Measurements from ENCODE around the gene CIAO3. TPM values are rescaled to one million over a fixed set of nuclear protein-coding genes. Genes with fewer than 3 reads are reported as not detected.

CIAO3 gene
- total RNA-seq, 1 experiment from 2014 or later: 32.8 TPM

GRCh38 chr16:788399-789126 is 47.8 kb upstream of the CIAO3 start, which contains the start of gene CHTF18:
Gene CHTF18 (plus strand): TSS chr16:788620. CDS start chr16:788685, 65 bp downstream.
- no peaks in the 10 kb centered on the region for H3K9me2 ChIP-seq (ENCODE audit: insufficient read depth)
- CTCF ChIA-PET: interaction anchor here (0.9 to 1.9 kb wide), 4 partner anchors 48 to 76 kb away, joined by 3 to 10 read pairs (median 6); partner anchors contain the start of gene CIAO3
- peak; percentile 72 for DNase-seq (ENCODE audit: low read depth, low spot score)
- H3K4me3 ChIP-seq (replicated peaks in 1 of 2; ENCODE audit: low read depth in 1 of 2, low read length in 2 of 2): peak within 1 kb of the TSS; percentile 81 to 99
- H3K27ac ChIP-seq (ENCODE audit: low read depth, low read length): peak within 1 kb of the TSS; percentile 88
- peaks cover 57% of the 10 kb centered on the region for H3K79me2 ChIP-seq (ENCODE audit: insufficient read depth, low read length)
- TF ChIP-seq SP1 (IDR thresholded peaks at IDR 0.05; ENCODE audit: low read depth): no peak; the same call in 1 of the 2 replicates
- TF ChIP-seq SIN3A (IDR thresholded peaks at IDR 0.05; ENCODE audit: low read depth): peak; percentile 94
- no peak for TF ChIP-seq ELF1 (IDR thresholded peaks at IDR 0.05; ENCODE audit: borderline replicate concordance, low read depth)
- TF ChIP-seq ZFX (IDR thresholded peaks at IDR 0.05): peak; percentile 48; the same call in 1 of the 2 replicates
- peak; percentile 61 for TF ChIP-seq POLR2AphosphoS5 (IDR thresholded peaks at IDR 0.05; ENCODE audit: low read depth, low read length)
- TF ChIP-seq MAX (IDR thresholded peaks at IDR 0.05): peak; percentile 68
- TF ChIP-seq POLR2A (IDR thresholded peaks at IDR 0.05; ENCODE audit: borderline replicate concordance, extremely low read depth, insufficient read depth, insufficient read length): peak; percentile 38
- H3K9ac ChIP-seq (ENCODE audit: low read length): peak within 1 kb of the TSS; percentile 93
- intact Hi-C loops (cut with micrococcal nuclease): no loop called here
- H2AFZ ChIP-seq (ENCODE audit: low read depth, low read length, poor library complexity, severe bottlenecking): no peak within 1 kb of the TSS
- H3K4me2 ChIP-seq (ENCODE audit: low read length): peak within 1 kb of the TSS; percentile 97
- H3K4me1 ChIP-seq (ENCODE audit: control insufficient read depth in 1 of 2, insufficient read depth in 2 of 2, low read length in 2 of 2): peaks cover 5 to 37% of the 10 kb centered on the region in 2 experiments; a peak in 3 of 4 replicates
- POLR2A ChIA-PET: interaction anchor here (0.5 to 1.6 kb wide), 6 partner anchors 15 to 81 kb away, joined by 3 to 9 read pairs (median 4); partner anchors contain the start of gene MSLN
- H3K36me3 ChIP-seq (ENCODE audit: control insufficient read depth in 1 of 2, insufficient read depth in 2 of 2, low read length in 2 of 2): peaks cover 5 to 40% of the 10 kb centered on the region in 2 experiments
- RAD21 ChIA-PET (ENCODE audit: low non-redundant PET in 1 of 2, low total read pairs in 2 of 2, uncharacterized antibody in 2 of 2, unreplicated experiment in 2 of 2): interaction anchor here in 1 of 2 experiments (0.6 to 0.7 kb wide), 2 partner anchors 68 to 77 kb away, joined by 3 read pairs; partner anchors contain the start of gene ANTKMT
- peak; percentile 80 for ATAC-seq
- no peaks in the 10 kb centered on the region for H4K20me1 ChIP-seq (ENCODE audit: insufficient read depth)
- H3K27me3 ChIP-seq (ENCODE audit: insufficient read depth, low read length): no peaks in the 10 kb centered on the region
- no peaks in the 10 kb centered on the region for H3K9me3 ChIP-seq (ENCODE audit: control insufficient read depth in 1 of 2, insufficient read depth in 1 of 2, low read depth in 1 of 2, low read length in 2 of 2)
- BruUV-seq (replicated peaks): TSS peak; percentile 64

GRCh38 chr16:787978-788398 is 47.2 kb upstream of the CIAO3 start, which contains the start of gene RPUSD1:
Gene RPUSD1 (minus strand): TSS chr16:788381. CDS start chr16:787737, 644 bp downstream.
- Histone ChIP-seq H3K9ac (ENCODE audit: low read length) (peak within 1 kb of the TSS; percentile 93), H3K27me3 (ENCODE audit: insufficient read depth, low read length) (no peaks in the 10 kb centered on the region), H3K27ac (ENCODE audit: low read depth, low read length) (peak within 1 kb of the TSS; percentile 88), H3K36me3 (ENCODE audit: control insufficient read depth in 1 of 2, insufficient read depth in 2 of 2, low read length in 2 of 2) (peaks cover 5 to 40% of the 10 kb centered on the region in 2 experiments), H3K9me3 (ENCODE audit: control insufficient read depth in 1 of 2, insufficient read depth in 1 of 2, low read depth in 1 of 2, low read length in 2 of 2) (no peaks in the 10 kb centered on the region), H3K4me1 (ENCODE audit: control insufficient read depth in 1 of 2, insufficient read depth in 2 of 2, low read length in 2 of 2) (peaks cover 5 to 37% of the 10 kb centered on the region in 2 experiments; a peak in 3 of 4 replicates), H2AFZ (ENCODE audit: low read depth, low read length, poor library complexity, severe bottlenecking) (no peak within 1 kb of the TSS), H4K20me1 (ENCODE audit: insufficient read depth) (no peaks in the 10 kb centered on the region), H3K4me2 (ENCODE audit: low read length) (peak within 1 kb of the TSS; percentile 97), H3K79me2 (ENCODE audit: insufficient read depth, low read length) (peaks cover 55% of the 10 kb centered on the region), H3K9me2 (ENCODE audit: insufficient read depth) (no peaks in the 10 kb centered on the region), H3K4me3 (replicated peaks in 1 of 2; ENCODE audit: low read depth in 1 of 2, low read length in 2 of 2) (peak within 1 kb of the TSS; percentile 81 to 99)
- TF ChIP-seq SIN3A (IDR thresholded peaks at IDR 0.05; ENCODE audit: low read depth) (no peak; the same call in 1 of the 2 replicates), ZFX (IDR thresholded peaks at IDR 0.05) (peak; percentile 79; the same call in 1 of the 2 replicates), EGR1 (IDR thresholded peaks at IDR 0.05; ENCODE audit: low read depth) (no peak), CTCF (IDR thresholded peaks at IDR 0.05 in 2 of 3, conservative IDR thresholded peaks at IDR 0.05 in 1 of 3; ENCODE audit: borderline replicate concordance in 1 of 3, insufficient read depth in 1 of 3, low read depth in 2 of 3, low read length in 2 of 3) (no peak), POLR2AphosphoS5 (IDR thresholded peaks at IDR 0.05; ENCODE audit: low read depth, low read length) (peak; percentile 72), TCF7L2 (IDR thresholded peaks at IDR 0.05; ENCODE audit: borderline replicate concordance, extremely low read depth, insufficient read depth, insufficient read length) (no peak)
- ChIA-PET RAD21 (ENCODE audit: low non-redundant PET in 1 of 2, low total read pairs in 2 of 2, uncharacterized antibody in 2 of 2, unreplicated experiment in 2 of 2) (interaction anchor here in 1 of 2 experiments (0.6 to 0.7 kb wide), 2 partner anchors 67 to 76 kb away, joined by 3 read pairs; partner anchors contain the start of gene ANTKMT), POLR2A (interaction anchor here (0.5 to 1.6 kb wide), 6 partner anchors 15 to 81 kb away, joined by 3 to 9 read pairs (median 4); partner anchors contain the start of gene MSLN), CTCF (interaction anchor here (0.9 to 1.9 kb wide), 4 partner anchors 47 to 76 kb away, joined by 3 to 10 read pairs (median 6); partner anchors contain the start of gene CIAO3)
- peak; percentile 21 for ATAC-seq
- intact Hi-C loops (cut with micrococcal nuclease): no loop called here
- no peak for DNase-seq (ENCODE audit: low read depth, low spot score)
- no TSS peak for BruUV-seq (replicated peaks)
